ENCODE results near the gene UPK3A.
A peak's percentile ranks its signal among the peaks of the same experiment; 100 is the strongest.

UPK3A gene

DNA sequence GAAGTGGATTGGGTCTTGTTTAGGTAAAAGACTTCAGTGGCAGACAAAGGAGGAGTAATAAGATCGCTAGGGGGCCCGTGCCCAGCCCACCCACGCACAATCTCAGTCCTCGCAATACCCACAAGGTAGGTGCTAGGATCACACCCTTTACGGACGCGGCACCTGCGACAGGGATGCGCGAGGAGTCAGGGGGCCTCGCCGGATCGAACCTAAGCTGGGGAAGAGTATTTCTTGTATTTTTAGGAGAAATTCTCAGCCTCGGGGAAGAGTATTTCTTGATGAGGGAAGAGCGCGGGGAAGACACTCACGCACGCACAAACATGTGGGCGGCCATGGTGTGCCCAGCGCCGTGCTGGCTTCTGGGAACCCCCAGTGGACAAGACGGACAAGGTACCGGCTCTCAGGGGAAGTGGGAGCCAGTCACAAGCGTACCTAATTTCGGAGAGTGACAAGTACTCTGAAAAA lies 24.2 kb downstream of the UPK3A start:
- no peak for TF ChIP-seq SIN3A (IDR thresholded peaks at IDR 0.05; ENCODE audit: borderline replicate concordance, insufficient read depth, low read length)
- TF ChIP-seq, protein P1, sequence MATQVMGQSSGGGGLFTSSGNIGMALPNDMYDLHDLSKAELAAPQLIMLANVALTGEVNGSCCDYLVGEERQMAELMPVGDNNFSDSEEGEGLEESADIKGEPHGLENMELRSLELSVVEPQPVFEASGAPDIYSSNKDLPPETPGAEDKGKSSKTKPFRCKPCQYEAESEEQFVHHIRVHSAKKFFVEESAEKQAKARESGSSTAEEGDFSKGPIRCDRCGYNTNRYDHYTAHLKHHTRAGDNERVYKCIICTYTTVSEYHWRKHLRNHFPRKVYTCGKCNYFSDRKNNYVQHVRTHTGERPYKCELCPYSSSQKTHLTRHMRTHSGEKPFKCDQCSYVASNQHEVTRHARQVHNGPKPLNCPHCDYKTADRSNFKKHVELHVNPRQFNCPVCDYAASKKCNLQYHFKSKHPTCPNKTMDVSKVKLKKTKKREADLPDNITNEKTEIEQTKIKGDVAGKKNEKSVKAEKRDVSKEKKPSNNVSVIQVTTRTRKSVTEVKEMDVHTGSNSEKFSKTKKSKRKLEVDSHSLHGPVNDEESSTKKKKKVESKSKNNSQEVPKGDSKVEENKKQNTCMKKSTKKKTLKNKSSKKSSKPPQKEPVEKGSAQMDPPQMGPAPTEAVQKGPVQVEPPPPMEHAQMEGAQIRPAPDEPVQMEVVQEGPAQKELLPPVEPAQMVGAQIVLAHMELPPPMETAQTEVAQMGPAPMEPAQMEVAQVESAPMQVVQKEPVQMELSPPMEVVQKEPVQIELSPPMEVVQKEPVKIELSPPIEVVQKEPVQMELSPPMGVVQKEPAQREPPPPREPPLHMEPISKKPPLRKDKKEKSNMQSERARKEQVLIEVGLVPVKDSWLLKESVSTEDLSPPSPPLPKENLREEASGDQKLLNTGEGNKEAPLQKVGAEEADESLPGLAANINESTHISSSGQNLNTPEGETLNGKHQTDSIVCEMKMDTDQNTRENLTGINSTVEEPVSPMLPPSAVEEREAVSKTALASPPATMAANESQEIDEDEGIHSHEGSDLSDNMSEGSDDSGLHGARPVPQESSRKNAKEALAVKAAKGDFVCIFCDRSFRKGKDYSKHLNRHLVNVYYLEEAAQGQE (IDR thresholded peaks at IDR 0.05; ENCODE audit: insufficient read depth in 1 of 2, low read depth in 2 of 2, low read length in 2 of 2) = no peak
- no peak for TF ChIP-seq TAF1 (IDR thresholded peaks at IDR 0.05; ENCODE audit: borderline replicate concordance, insufficient read depth, low read length)
- TF ChIP-seq FOXP2 (optimal IDR thresholded peaks at IDR 0.05; ENCODE audit: borderline replicate concordance, extremely low read depth, extremely low read length, insufficient read depth) = no peak

DNA sequence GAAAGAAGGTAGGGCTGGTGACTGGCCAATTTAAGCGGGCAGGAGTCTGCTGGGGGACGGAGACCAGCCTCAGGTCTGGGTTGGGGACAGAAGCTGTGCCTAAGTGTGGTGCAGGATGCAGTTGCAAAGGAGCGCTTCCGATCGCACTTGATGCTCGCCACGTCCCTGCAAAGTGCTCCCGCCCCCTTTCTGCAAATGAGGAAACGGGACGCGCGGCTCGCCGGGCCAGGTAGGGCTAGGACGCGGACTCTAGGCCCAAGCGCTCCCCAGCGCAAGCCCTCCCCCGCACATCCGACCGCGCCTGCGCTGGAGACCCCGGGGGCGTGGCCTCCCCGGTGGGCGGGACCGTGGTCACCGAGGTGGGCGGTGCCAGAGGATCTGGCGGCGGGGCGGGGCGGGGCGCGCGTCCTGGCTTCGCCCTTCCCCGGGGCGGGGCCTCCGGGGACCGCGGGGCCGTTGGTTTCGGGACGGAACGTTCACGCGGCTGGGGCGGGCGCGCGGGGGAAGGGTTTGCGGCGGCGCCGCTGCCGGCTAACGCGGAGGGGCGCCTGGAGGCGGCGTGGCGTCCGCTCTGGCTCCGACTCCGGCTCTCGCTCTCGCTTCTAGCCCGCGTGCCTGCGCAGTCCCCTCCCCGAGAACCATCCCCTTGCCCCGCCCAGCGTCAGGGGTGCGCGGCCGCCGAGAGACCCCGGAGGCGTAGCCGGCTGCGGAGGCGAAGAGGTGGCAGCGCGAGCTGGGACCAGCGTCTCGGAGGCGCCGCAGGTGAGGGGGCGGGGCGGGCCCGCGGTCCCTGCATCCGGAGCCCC lies 24.9 kb downstream of the UPK3A start, which contains the start of gene FAM118A:
FAM118A (plus strand) TSS at position 513 of the 806 bp plus-strand sequence. CDS start 12,446 bp downstream, outside the sequence.
- TF ChIP-seq POLR2AphosphoS5 (IDR thresholded peaks at IDR 0.05; ENCODE audit: low read depth, low read length) (peak; percentile 46; the same call in 1 of the 2 replicates), TAF1 (IDR thresholded peaks at IDR 0.05; ENCODE audit: borderline replicate concordance, insufficient read depth, low read length) (peak; percentile 70; the same call in 1 of the 2 replicates), SIN3A (IDR thresholded peaks at IDR 0.05; ENCODE audit: borderline replicate concordance, insufficient read depth, low read length) (no peak), FOXP2 (optimal IDR thresholded peaks at IDR 0.05; ENCODE audit: borderline replicate concordance, extremely low read depth, extremely low read length, insufficient read depth) (peak; percentile 84)

DNA sequence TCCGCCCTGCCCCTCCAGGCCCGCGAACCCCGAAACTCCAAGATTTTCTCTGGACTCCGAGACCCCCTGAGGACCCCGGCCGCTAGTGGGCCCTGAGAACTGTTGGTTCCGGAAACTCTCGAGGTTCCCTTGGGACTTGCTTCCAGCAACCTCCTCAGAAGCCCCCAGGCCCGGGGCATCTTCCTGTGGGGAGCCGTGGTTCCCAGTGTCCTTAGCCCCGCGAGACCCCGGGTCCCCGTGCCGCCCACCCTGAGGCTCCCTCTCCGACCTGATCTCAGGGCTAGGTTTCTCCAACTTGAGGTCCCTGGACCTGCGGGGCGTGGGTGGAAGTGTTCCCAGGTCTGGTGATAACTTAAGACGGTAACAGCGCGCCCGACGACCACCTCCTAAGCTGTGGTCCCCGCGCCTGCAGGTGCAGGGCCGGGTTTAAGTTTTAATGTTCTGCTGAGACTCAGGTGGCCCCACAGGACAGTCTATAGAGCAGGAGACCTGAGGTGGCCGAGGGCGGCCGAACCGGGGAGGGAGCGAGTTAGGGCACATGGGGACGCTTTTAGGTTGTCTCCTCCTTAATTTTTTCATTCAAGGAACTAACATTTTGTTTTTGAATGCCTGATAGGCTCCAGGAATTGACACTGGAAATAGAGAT lies 25.7 kb downstream of the UPK3A start:
- TF ChIP-seq TAF1 (IDR thresholded peaks at IDR 0.05; ENCODE audit: borderline replicate concordance, insufficient read depth, low read length) (no peak), SIN3A (IDR thresholded peaks at IDR 0.05; ENCODE audit: borderline replicate concordance, insufficient read depth, low read length) (no peak), FOXP2 (optimal IDR thresholded peaks at IDR 0.05; ENCODE audit: borderline replicate concordance, extremely low read depth, extremely low read length, insufficient read depth) (no peak), POLR2AphosphoS5 (IDR thresholded peaks at IDR 0.05; ENCODE audit: low read depth, low read length) (no peak)
- TF ChIP-seq, protein P1 (IDR thresholded peaks at IDR 0.05; ENCODE audit: insufficient read depth in 1 of 2, low read depth in 2 of 2, low read length in 2 of 2) = no peak

DNA sequence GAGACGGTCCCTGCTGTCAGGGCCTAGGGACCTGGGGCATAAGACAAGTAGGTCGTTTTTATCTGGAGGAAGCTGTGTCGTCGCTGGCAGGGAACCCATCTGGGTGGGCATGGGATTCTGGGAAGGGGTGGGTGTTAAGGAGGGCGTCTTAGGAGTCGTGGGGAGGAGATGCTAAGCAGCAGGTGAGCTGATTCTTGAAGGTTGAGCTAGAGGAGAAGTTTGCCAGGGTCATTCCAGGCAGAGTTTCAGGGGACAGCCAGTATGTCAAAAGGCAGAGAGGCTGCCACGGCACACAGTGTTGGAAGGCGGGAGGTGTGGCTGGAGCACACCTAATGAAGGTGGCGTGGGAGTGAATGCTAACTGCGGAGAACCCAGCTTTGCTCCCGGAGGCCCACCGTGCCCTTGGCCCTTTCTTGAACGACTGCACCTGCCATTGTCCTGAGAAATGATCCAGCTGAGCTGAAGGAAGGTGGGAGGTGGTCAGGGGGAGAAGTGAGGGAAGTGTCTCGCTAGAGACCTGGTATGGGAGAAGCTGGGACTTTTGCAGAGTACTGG lies 26.3 kb downstream of the UPK3A start:
- TF ChIP-seq SIN3A (IDR thresholded peaks at IDR 0.05; ENCODE audit: borderline replicate concordance, insufficient read depth, low read length) (no peak), FOXP2 (optimal IDR thresholded peaks at IDR 0.05; ENCODE audit: borderline replicate concordance, extremely low read depth, extremely low read length, insufficient read depth) (no peak), TAF1 (IDR thresholded peaks at IDR 0.05; ENCODE audit: borderline replicate concordance, insufficient read depth, low read length) (no peak), POLR2AphosphoS5 (IDR thresholded peaks at IDR 0.05; ENCODE audit: low read depth, low read length) (no peak)
- TF ChIP-seq, protein P1 (IDR thresholded peaks at IDR 0.05; ENCODE audit: insufficient read depth in 1 of 2, low read depth in 2 of 2, low read length in 2 of 2) = no peak

DNA sequence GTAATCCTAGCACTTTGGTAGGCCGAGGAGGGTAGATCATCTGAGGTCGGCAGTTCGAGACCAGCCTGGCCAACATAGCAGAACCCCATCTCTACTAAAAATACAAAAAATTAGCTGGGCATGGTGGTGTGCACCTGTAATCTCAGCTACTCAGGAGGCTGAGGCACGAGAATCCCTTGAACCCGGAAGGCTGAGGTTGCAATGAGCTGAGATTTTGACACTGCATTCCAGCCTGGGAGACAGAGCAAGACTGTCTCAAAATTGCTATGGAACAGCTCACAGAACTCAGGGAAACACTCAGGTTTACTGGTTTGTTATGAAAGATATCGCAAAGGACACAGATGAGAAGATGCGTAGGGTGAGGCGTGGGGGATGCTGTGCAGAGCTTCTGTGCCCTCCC lies 27.7 kb downstream of the UPK3A start:
- no peak for TF ChIP-seq FOXP2 (optimal IDR thresholded peaks at IDR 0.05; ENCODE audit: borderline replicate concordance, extremely low read depth, extremely low read length, insufficient read depth)
- no peak for TF ChIP-seq POLR2AphosphoS5 (IDR thresholded peaks at IDR 0.05; ENCODE audit: low read depth, low read length)
- TF ChIP-seq SIN3A (IDR thresholded peaks at IDR 0.05; ENCODE audit: borderline replicate concordance, insufficient read depth, low read length) = no peak
- TF ChIP-seq, protein P1 (IDR thresholded peaks at IDR 0.05; ENCODE audit: insufficient read depth in 1 of 2, low read depth in 2 of 2, low read length in 2 of 2) = no peak
- no peak for TF ChIP-seq TAF1 (IDR thresholded peaks at IDR 0.05; ENCODE audit: borderline replicate concordance, insufficient read depth, low read length)

Data from PFSK-1 (cell line).